C1 segment of cervical spinal cord (tissue), 14 donors: ENCODE data around the gene DNM1L.

Experiments used
- DNase-seq, 14 donors: peaks; one replicate each; lab custom pipeline; 2025; lab: John Stamatoyannopoulos, UW

DNM1L gene

DNA sequence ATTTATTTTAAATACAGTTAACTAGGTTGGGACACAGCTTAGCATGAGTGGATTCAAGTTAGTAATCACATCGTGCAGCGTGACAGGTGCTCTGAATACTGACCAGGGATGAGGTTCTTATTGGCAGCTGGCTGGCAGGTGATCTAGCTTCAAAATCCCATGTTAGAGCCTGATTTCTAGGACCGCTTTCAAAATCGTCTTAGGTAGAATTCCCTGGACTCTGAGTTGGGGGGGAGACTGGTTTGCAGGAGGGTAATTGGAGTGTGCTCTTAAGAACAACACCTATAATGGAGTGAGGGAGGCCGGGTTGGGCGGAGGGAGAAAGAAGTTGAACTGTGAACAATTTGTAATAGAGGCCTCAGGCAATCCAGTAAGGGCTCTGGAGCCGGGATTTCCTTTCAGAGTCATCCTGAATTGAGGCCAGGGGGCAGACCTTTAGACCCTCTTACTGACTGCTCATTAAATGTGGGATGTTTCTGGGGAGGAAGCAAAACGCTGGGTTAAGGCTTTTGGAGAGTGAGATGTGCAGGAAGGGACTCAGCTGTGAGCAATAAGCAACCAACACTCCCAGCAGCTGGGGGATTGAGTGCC, 77.5 kb downstream of the DNM1L start:
- DNase-seq: peak in 1 of 14 donors; percentile 19

DNA sequence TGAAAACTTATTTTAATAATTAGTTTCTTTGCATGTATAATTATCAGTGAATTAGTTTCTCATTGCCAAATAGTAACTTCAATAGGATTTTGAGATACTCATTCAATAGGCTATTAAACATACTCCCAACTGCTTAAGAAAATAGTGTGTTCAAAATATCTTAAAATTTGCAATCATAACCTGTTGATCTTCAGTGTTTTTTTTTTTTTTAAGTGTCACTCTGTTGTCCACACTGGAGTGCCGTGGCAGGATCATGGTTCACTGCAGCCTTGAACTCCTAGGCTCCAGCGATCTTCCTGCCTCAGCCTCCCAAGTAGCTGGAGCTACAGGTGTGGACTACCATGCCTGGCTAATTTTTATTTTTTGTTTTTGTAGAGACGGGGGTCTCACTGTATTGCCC, 78.1 kb downstream of the DNM1L start:
- no peak for DNase-seq

DNA sequence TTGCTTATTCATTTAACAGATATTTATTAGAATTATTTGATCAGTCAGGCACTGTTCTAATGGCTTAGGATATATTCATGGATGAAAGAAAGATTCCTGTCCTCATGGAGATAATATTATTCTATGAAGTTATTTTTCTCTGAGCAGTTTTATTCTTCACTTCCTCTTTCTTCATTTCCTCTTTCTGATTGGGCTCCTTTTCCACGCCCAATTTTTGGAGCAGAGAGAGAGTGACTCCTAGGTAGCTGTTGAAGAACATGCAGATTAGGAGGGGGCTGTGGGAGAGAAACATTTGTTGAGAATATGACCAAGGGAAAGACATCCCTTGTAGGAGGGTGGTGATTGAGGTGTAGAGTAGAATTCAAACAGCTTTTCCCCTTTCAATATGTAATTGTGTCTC, 82.6 kb downstream of the DNM1L start:
- DNase-seq: no peak

DNA sequence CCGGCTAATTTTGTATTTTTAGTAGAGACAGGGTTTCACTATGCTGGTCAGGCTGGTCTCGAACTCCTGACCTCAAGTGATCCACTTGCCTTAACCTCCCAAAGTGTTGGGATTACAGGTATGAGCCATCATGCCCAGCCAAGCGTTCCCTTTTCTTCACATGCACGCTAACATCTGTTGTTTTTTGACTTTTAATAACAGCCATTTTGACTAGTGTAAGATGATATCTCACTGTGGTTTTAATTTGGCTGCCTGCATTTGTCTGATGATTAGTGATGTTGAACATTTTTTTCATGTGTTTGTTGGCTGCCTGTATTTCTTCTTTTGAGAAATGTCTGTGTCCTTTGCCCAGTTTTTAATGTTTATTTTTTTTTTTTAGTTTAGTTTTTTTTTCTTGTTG, 86.8 kb downstream of the DNM1L start:
- DNase-seq: no peak

DNA sequence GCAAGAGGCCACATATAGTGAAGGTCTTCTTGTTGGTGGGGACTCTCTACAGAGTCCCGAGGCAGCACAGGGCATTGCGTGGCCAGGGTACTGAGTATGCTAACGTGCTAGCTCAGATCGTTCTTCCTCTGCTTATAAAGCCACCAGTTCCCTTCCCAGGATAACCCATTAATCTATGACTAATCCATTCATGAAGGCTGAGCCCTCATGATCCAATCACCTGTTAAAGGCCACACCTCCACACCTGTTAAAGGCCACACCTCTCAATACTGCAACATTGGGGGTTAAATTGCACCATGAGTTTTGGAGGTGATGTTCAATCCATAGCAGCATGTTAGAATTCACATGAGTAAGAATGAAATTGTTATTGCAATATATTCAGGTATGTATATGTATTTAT, 89.4 kb downstream of the DNM1L start:
- no peak for DNase-seq

DNA sequence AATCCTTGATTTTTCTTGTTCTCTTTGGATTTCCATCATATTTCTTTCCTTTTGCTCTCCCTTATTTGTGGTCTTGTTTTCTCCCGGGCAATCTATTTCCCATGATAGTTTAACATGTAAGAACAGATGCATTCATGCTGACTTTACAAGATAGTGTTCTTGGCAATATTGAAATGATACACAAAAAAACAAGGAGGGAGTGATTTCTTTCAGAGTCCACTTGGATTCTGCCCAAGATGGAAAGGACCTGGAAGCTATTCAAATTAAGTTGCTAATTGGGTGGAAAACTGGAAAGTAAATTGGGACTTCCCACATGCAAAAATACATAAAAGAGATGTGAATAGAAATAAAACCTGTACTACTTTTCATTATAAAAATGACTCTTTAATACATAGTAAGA, 91.0 kb downstream of the DNM1L start:
- DNase-seq: no peak

DNA sequence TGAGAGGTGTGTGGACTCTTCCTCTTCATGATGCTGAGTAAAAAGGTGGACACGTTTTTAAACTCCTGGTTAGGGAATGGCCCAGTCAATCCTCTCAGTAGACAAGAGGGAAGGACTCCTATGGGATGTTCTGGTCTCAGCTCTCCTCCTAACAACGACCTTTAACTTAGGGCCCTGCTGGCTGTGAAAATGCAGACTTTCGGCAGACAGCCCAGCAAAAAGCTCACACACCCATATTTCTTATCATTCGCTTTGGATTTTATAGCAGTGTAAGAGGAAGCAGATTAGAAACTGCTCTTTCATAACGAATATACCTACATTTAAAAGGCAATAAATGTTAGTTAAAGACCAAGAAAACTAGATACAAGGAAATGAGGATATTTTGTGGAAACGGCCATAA, 94.6 kb downstream of the DNM1L start:
- DNase-seq: no peak

DNA sequence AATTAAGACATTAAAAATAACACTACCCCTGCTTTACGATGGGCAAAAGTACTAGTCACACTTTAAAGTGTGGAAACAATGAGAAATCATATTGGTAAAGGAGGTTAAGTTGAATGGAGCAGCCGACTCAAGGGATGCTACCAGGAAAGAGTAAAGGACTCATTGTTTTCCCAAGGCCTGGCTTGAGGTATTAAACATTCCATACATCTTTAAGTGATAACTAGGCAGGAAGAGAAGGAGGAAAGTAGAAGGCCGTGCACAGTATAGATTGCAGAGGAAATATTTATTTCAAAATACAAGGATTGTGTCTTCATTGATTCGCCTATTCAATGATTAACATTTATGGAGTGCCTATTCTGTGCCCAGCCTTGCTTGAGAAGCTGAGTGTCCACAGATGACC, 97.2 kb downstream of the DNM1L start:
- no peak for DNase-seq

DNA sequence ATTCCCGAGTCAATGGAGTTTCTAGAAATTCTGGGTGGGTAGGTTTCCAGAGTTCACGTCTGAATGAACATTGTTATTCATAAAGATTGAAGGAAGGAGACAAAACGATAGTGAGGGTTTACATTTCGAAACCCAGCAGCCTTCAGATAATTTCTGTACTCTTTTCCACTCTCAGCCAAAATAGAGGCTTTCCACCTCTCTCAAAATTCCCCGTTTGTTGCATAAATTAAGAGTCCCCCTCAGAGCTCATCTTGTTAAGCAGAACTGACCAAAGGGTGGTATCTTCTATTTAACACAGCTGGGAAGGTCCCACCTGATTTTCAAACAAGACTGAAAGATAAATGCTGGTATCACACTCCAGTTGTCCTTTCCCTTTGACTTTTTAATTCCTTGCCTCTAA, 98.1 kb downstream of the DNM1L start:
- no peak for DNase-seq

DNA sequence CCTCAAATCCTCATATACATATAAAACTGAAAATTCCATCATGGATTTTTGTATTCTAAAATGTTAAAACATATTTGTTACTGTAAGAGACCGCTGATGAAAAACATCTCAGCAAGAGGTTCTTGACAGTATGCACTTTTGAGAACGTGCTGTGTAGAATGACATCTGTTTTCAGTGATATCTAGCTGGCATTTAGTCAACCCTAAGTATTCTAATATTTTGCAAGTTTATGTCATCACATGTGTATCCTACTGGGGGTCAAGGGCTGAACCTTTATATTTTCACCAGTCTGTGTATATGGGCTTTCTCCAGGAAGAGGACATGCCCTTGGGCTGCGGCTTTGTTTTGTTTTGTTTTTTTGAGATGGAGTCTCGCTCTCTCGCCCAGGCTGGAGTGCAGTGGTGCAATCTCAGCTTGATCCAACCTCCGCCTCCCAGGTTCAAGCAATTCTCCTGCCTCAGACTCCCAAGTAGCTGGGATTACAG, 98.6 kb downstream of the DNM1L start:
- no peak for DNase-seq

DNA sequence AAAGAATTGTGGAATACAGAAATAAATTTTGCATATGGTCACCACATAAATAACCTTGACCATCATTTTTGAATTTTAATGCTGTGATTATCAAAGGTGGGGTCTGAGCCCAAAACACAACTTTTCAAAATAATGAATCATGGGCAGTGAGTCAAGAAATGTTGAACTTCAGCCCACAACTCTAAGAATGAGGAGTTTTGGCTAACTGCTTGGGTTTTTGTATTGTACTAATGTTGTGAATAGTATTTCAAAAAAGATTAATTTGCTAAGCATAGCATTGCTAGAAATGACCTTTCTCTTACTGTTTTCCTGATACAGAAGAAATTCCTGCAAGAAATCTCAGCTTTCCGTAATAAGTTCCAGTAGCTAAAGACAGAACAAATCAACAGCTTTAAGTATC, 101.0 kb downstream of the DNM1L start:
- DNase-seq: no peak

DNA sequence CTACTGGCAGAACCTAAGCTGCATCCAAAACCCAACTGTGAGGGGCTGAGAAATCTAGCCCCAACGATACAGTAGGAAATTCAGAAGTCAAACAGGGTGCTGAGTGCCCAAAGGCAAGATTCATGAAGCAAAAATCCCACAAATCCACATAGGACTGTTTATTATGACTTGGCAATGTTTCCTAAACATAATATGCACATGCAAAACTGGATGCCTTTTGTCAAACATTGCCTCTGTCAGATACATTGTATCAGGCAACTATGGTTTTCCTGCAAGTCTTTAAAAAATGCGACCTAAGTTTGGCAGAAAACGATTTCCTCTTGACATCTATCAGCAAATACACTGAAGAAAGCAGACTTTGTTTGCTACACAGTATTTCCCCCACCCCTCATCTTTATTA, 103.9 kb downstream of the DNM1L start:
- DNase-seq: no peak

DNA sequence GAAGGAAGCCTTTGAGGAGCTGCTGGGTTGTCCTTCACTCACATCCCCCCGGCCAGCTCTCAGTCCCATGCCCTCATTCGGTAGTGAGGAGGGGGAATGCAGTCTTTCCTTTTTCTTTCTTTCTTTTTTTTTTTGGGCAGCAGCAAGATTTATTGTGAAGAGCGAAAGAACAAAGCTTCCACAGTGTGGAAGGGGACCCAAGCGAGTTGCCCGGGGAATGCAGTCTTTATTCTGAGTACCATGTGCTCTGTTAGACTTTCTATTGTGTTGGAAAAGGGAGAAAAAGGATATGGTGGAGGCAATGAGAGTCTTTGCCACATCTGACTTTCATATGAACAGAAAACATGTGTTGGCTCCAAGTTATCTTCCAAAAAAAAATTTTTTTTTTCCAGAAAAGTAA, 106.5 kb downstream of the DNM1L start:
- DNase-seq: no peak

DNA sequence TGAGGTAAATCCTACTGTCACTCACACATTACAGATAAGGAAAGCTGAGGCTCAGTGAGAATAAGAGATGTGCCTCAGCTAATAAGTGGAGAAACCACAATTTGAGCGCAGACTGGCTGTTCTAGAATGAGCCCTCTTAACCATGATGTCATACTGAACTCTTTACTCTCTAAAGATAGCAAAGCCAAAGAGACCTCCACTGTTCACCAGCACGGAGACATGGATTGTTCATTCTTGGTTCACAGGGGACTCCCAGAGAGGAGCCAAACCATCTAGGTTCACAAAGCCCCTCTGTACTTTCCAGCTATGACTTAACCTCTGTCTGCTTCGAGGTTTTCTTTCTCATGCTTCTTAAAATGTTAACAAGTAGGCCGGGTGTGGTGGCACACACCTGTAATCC, 109.3 kb downstream of the DNM1L start:
- no peak for DNase-seq

DNA sequence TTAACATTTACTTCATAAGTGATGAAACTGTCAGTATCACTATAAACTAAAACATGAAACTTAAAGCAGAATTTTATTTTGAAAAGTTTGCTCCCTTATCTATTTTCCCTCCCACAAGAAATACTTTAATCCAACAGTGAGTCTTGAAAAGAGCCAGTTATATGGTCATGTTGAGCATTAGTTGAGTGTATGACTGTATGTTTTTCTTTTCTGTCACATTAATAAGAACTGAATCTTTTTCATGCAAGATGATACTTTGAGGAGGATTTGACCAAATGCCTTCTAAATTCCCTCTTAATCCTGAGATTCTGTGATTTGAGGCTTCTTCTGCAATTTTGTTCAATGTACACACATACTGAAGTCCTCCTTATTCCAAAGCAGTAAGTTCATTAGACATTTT, 110.3 kb downstream of the DNM1L start:
- no peak for DNase-seq

DNA sequence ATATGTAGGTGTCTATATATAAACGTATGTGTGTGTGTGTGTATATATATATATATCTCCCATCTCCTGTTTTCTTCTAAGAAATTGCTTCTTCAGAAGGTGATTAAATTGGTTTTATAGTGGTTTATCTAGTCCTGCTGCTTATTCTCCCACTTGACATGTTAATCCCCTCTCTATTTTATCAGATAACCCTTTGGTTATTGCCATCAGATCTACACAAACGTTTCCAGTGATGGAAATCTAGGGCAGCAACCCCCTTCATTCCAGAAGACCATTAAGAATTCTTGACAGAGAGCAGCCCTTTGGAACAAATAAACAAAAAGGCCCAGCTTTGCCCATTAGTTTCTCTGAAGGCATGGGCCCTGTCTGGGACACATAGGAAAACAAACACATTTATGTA, 110.8 kb downstream of the DNM1L start:
- no peak for DNase-seq

DNA sequence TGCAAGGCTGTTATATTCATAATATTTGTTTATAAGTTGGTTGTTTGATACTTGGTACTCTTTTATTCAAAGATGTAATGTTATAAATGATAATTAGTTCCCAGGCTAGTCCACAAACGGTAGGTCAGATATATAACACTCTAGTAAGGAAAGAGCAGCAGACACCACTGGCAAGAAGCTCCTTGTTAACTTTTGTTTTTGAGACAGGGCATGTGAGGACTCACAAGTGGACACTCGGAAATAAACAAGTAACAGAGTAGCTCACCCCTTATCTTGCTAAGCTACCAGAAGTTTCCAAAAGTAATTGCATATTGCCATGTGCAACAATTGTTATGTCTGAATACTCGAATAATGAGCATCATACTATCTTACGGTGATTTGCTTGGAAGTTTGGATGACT, 115.2 kb downstream of the DNM1L start:
- no peak for DNase-seq
